DLD1 (cell line): ENCODE results near the gene TNK1.

ENCODE experiments used
- in situ Hi-C: cut with HindIII; loops from 2 replicates; pipeline ENCODE4 v1.10.0; 2017; ENCODE audit warnings: low sequenced_read_pairs

The TNK1 gene

GRCh38 chr17:7389924-7390910 is 9.3 kb downstream of the TNK1 start:
- in situ Hi-C loops: no loop called here

- in situ Hi-C loops: no loop called here
These were observed 10.4 kb downstream of the TNK1 start for GRCh38 chr17:7391307-7391706.

- in situ Hi-C loops: no loop called here
These were observed 12.1 kb downstream of the TNK1 start for GRCh38 chr17:7392696-7393612.

- in situ Hi-C loops: no loop called here
These were observed 12.9 kb downstream of the TNK1 start for GRCh38 chr17:7393613-7394451.

- in situ Hi-C loops: no loop called here
These were observed 13.7 kb downstream of the TNK1 start, which contains the start of gene PLSCR3 for GRCh38 chr17:7394452-7395191. Gene PLSCR3 (minus strand): TSS chr17:7394525. CDS start chr17:7394110, 415 bp downstream.

GRCh38 chr17:7396147-7396546 is 15.3 kb downstream of the TNK1 start:
- in situ Hi-C loops: no loop called here

GRCh38 chr17:7398612-7399011 is 17.7 kb downstream of the TNK1 start:
- in situ Hi-C loops: no loop called here

GRCh38 chr17:7403043-7403726 is 22.3 kb downstream of the TNK1 start:
- in situ Hi-C loops: no loop called here

GRCh38 chr17:7403727-7403976 is 22.8 kb downstream of the TNK1 start:
- in situ Hi-C loops: no loop called here

- in situ Hi-C loops: no loop called here
These were observed 23.3 kb downstream of the TNK1 start, which contains the start of gene TMEM256 for GRCh38 chr17:7403977-7404736. Gene TMEM256 (minus strand): TSS chr17:7404097. CDS start chr17:7404084, 13 bp downstream.

GRCh38 chr17:7404737-7405349 is 24.0 kb downstream of the TNK1 start:
- in situ Hi-C loops: no loop called here

- in situ Hi-C loops: no loop called here
These were observed 24.7 kb downstream of the TNK1 start for GRCh38 chr17:7405350-7406234.

GRCh38 chr17:7406235-7406825 is 25.4 kb downstream of the TNK1 start:
- in situ Hi-C loops: no loop called here

GRCh38 chr17:7407082-7407481 is 26.2 kb downstream of the TNK1 start:
- in situ Hi-C loops: no loop called here

- in situ Hi-C loops: no loop called here
These were observed 26.8 kb downstream of the TNK1 start, which contains the start of gene NLGN2 for GRCh38 chr17:7407485-7408251. Gene NLGN2 (plus strand): TSS chr17:7407845. CDS start chr17:7408256, 411 bp downstream.

- in situ Hi-C loops: no loop called here
These were observed 27.4 kb downstream of the TNK1 start for GRCh38 chr17:7408252-7408727.
